Keratinocyte (primary cell): ENCODE data around the gene NMNAT2. TPM values are rescaled to one million over a fixed set of nuclear protein-coding genes. Genes with fewer than 3 reads are reported as not detected.

Source experiments
- DNase-seq: peaks from one replicate; pipeline ENCODE4 v3.0.0-alpha.2; 2011; ENCODE audit warnings: low read depth, missing footprints, low spot score
- FAIRE-seq: peaks from 2 replicates; lab custom pipeline; 2011; peaks lifted over from hg19 to GRCh38; lab: Jason Lieb, UNC
- H2AFZ ChIP-seq: 2 replicates; pipeline ENCODE4 v1.6.0; 2012; ENCODE audit warnings: low read length, control low read depth, inconsistent platforms; ENCODE audit not compliant: control insufficient read depth
- H3K27ac ChIP-seq: 2 replicates; pipeline ENCODE4 v1.5.1; 2011; ENCODE audit warnings: low read length; ENCODE audit not compliant: control insufficient read depth, insufficient read depth
- H3K27me3 ChIP-seq: 3 replicates; pipeline ENCODE4 v1.6.0; 2011; ENCODE audit warnings: low read length; ENCODE audit not compliant: control insufficient read depth, insufficient read depth; ENCODE audit errors: extremely low read depth
- H3K36me3 ChIP-seq, 2 experiments: 2 replicates in 1 of 2; 3 replicates in 1 of 2; pipeline ENCODE4 v1.5.1; 2011; ENCODE audit warnings: low read length in 2 of 2, mild to moderate bottlenecking in 1 of 2; ENCODE audit not compliant: control insufficient read depth in 2 of 2, insufficient read depth in 2 of 2; ENCODE audit errors: extremely low read depth in 1 of 2
- H3K4me1 ChIP-seq: 3 replicates; pipeline ENCODE4 v1.5.1; 2011; ENCODE audit warnings: low read length; ENCODE audit not compliant: control insufficient read depth, insufficient read depth; ENCODE audit errors: extremely low read depth
- H3K4me2 ChIP-seq: 3 replicates; pipeline ENCODE4 v1.6.0; 2011; ENCODE audit warnings: low read depth, low read length; ENCODE audit not compliant: control insufficient read depth, insufficient read depth; ENCODE audit errors: extremely low read depth
- H3K4me3 ChIP-seq, 3 experiments: fragments of 200-600 bp in 1 of 3; sonication (generic) in 1 of 3; 2 replicates in 2 of 3; 3 replicates in 1 of 3; pipeline ENCODE4 v1.5.1; 2011 to 2016; ENCODE audit warnings: low read length in 3 of 3, mild to moderate bottlenecking in 3 of 3, control low read depth in 2 of 3, inconsistent platforms in 1 of 3, low read depth in 1 of 3, mixed read lengths in 1 of 3, mixed run types in 1 of 3, moderate library complexity in 1 of 3; ENCODE audit not compliant: control insufficient read depth in 2 of 3, insufficient read depth in 2 of 3; ENCODE audit errors: extremely low read depth in 1 of 3
- H3K79me2 ChIP-seq: 2 replicates; pipeline ENCODE4 v1.6.0; 2012; ENCODE audit warnings: low read length; ENCODE audit not compliant: control insufficient read depth, insufficient read depth
- H3K9ac ChIP-seq: 3 replicates; pipeline ENCODE4 v1.6.0; 2011; ENCODE audit warnings: low read length; ENCODE audit not compliant: control insufficient read depth, insufficient read depth; ENCODE audit errors: extremely low read depth
- H3K9me1 ChIP-seq: 3 replicates; pipeline ENCODE4 v1.6.0; 2011; ENCODE audit warnings: low read length; ENCODE audit not compliant: control insufficient read depth, insufficient read depth; ENCODE audit errors: extremely low read depth
- H3K9me3 ChIP-seq: 2 replicates; pipeline ENCODE4 v1.5.1; 2012; ENCODE audit warnings: low read depth, low read length; ENCODE audit not compliant: control insufficient read depth
- H4K20me1 ChIP-seq: 3 replicates; pipeline ENCODE4 v1.6.0; 2011; ENCODE audit warnings: low read length; ENCODE audit not compliant: control insufficient read depth, insufficient read depth; ENCODE audit errors: extremely low read depth
- EZH2 ChIP-seq: IDR thresholded peaks from one replicate; pipeline ENCODE4 v1.6.1; 2012; ENCODE audit warnings: inconsistent platforms, mild to moderate bottlenecking, low read length, moderate library complexity
- dilution Hi-C: fragments of 300-500 bp; cut with MboI; formaldehyde crosslinking; loops from one replicate; pipeline ENCODE4 v1.7.0; 2020; ENCODE audit warnings: low sequenced_read_pairs; ENCODE audit not compliant: extremely low pct_ligation_motif_present
- polyA plus RNA-seq, 5 experiments: library from polyadenylated mRNA; depleted of rRNA in 3 of 5; stranded (reverse) in 3 of 5; stranded (forward) in 1 of 5; unstranded in 1 of 5; fragments of >200 nt; gene quantifications; 1 replicate in 1 of 5; 2 replicates in 3 of 5; 3 replicates in 1 of 5; pipeline versions ENCODE4 v1.2.1 to v1.2.3, GENCODE V29; 2011 to 2012; ENCODE audit warnings: missing spikeins in 2 of 5, low read depth in 1 of 5, low replicate concordance in 1 of 5
- TF ChIP-seq, protein P1 (sequence below), 3 experiments: IDR thresholded peaks in 1 of 3; conservative IDR thresholded peaks in 1 of 3; optimal IDR thresholded peaks in 1 of 3; 2 replicates in 2 of 3; 3 replicates in 1 of 3; pipeline versions ENCODE3 to v1.5.1; 2011; ENCODE audit warnings: low read length in 3 of 3, mild to moderate bottlenecking in 3 of 3, moderate library complexity in 2 of 3, control low read depth in 1 of 3, inconsistent platforms in 1 of 3; ENCODE audit not compliant: insufficient read depth in 2 of 3; ENCODE audit errors: extremely low read depth in 1 of 3

The NMNAT2 gene
- polyA plus RNA-seq, 1 donor (not counting 4 experiments of a cell fraction or from before 2014, with no cell fraction given), result 0.72 TPM

DNA sequence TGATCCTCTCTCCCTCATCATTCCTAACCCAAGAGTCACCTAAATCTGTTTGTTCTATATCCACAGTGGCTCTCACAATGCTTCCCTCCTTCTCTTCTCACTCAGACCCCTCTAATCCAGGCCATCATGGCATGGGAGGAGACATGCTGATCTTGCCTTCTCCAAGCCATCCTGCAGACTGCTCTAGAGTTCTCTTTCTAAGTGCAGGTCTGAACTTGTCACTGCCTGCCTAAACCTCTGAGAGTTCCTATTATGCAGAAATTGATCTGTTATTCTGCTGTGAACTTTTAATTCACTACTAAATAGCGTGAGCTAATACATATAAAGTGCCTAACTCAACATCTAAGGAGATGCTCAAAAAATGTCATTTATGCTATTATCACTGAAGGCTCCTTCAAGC is 205.3 kb downstream of the NMNAT2 start:
- peaks cover 56% of the 10 kb centered on the region for H3K79me2 ChIP-seq
- FAIRE-seq (peak; percentile 82), DNase-seq (no peak)
- peak overlapping the region; percentile 8 for H3K27ac ChIP-seq
- no peaks in the 10 kb centered on the region for H3K27me3 ChIP-seq
- no peak overlapping the region for H3K9ac ChIP-seq
- H3K4me3 ChIP-seq, result no peak overlapping the region
- dilution Hi-C loops, result no loop called here
- peak overlapping the region; percentile 0 for H3K4me2 ChIP-seq
- H3K4me1 ChIP-seq, result peaks cover 48% of the 10 kb centered on the region
- H3K9me1 ChIP-seq, result peaks cover 3% of the 10 kb centered on the region
- TF ChIP-seq, protein P1, sequence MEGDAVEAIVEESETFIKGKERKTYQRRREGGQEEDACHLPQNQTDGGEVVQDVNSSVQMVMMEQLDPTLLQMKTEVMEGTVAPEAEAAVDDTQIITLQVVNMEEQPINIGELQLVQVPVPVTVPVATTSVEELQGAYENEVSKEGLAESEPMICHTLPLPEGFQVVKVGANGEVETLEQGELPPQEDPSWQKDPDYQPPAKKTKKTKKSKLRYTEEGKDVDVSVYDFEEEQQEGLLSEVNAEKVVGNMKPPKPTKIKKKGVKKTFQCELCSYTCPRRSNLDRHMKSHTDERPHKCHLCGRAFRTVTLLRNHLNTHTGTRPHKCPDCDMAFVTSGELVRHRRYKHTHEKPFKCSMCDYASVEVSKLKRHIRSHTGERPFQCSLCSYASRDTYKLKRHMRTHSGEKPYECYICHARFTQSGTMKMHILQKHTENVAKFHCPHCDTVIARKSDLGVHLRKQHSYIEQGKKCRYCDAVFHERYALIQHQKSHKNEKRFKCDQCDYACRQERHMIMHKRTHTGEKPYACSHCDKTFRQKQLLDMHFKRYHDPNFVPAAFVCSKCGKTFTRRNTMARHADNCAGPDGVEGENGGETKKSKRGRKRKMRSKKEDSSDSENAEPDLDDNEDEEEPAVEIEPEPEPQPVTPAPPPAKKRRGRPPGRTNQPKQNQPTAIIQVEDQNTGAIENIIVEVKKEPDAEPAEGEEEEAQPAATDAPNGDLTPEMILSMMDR (optimal IDR thresholded peaks at IDR 0.05 in 1 of 3, IDR thresholded peaks at IDR 0.05 in 1 of 3, conservative IDR thresholded peaks at IDR 0.05 in 1 of 3; ENCODE audit: extremely low read depth in 1 of 3, insufficient read depth in 2 of 3, low read length in 3 of 3), result no peak
- no peak for TF ChIP-seq EZH2
- H2AFZ ChIP-seq, result no peak overlapping the region
- no peaks in the 10 kb centered on the region for H3K9me3 ChIP-seq
- H4K20me1 ChIP-seq, result peaks cover 57% of the 10 kb centered on the region
- H3K36me3 ChIP-seq, result peaks cover 51 to 67% of the 10 kb centered on the region in 2 experiments

DNA sequence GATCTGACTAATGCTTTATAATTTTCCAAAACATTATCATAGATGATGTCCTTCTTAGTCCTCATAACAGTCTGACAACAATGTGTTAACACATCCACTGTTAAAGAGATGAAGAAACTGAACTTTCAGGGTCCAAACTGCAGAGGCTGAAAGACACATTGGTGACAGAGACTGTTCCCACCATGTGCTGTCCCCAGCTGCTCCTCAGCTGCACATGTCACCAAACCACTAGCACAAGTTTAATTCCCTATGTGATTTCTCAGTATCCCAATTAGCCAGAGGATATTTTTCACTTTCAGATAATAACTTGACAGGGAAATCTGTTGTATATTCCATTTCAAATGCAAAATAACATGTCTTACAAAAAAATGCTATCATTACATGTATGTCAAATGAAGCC is 207.5 kb downstream of the NMNAT2 start:
- Histone ChIP-seq H3K4me3 (no peak overlapping the region), H3K4me1 (peaks cover 59% of the 10 kb centered on the region), H3K9me1 (peaks cover 3% of the 10 kb centered on the region), H3K27me3 (no peaks in the 10 kb centered on the region), H3K9me3 (no peaks in the 10 kb centered on the region), H2AFZ (no peak overlapping the region), H3K36me3 (peaks cover 37 to 61% of the 10 kb centered on the region in 2 experiments), H3K9ac (no peak overlapping the region), H3K4me2 (no peak overlapping the region), H3K27ac (peak overlapping the region; percentile 10), H3K79me2 (peaks cover 69% of the 10 kb centered on the region), H4K20me1 (peaks cover 68% of the 10 kb centered on the region)
- dilution Hi-C loops, result no loop called here
- no peak for TF ChIP-seq EZH2
- TF ChIP-seq, protein P1 (optimal IDR thresholded peaks at IDR 0.05 in 1 of 3, IDR thresholded peaks at IDR 0.05 in 1 of 3, conservative IDR thresholded peaks at IDR 0.05 in 1 of 3; ENCODE audit: extremely low read depth in 1 of 3, insufficient read depth in 2 of 3, low read length in 3 of 3), result no peak
- FAIRE-seq (no peak), DNase-seq (no peak)
